NCI-H1417 treated with DMSO at 0.1 percent for 48 hours (cell line): ENCODE results near the gene KASH5.
"Not testable (repeated sequence)": the region's sequence is repeated elsewhere in the genome, so short reads cannot be mapped to it uniquely, and the experiment has no call there.

Experiments
- DNase-seq: peaks from one replicate; lab custom pipeline; 2025; lab: John Stamatoyannopoulos, UW

Gene KASH5

DNA sequence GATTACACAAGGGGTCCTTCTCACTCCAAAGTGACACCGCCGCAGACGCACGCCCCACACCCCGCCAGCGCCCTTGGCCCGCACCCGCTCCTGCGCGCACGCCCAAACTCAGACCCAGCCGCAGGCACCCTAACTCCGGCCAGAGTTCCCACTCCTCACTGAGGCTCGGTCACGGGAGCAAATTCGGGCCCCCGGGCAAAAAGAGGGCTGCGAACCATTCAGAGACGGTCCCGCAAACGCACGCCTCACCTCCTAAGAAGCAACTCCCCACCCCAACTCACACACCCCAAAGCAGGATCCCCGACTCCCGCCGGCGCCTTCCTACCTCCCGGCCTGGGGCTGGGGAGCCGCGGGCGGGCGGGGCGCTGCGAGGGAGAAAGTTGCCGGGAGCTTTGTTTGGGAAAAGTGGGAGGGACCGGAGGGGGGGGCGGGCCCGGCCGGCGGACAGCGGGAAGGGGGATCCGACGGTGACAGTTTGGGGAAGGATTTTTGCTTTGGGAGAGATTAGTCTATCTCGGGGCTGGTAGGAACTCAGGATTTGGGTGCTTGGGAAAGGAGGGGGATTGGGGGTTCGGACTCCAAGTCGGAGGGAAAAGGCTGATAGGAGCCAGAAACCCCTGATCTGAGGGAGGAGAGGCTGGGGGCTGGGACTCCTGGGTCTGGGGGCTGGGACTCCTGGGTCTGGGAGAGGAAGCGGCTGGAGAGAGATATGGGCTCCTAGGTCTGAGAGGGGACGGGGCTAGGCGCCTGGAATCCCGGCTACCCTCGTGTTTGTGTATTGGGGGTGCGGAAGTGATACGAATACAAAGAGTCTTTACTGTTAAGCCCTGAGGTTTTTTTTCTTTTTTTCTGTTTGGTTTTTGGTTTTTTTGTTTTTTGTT, 25.8 kb upstream of the KASH5 start, which contains the start of gene TEAD2:
TSS of gene TEAD2 (minus strand) at position 369 of the 881 bp plus-strand sequence. CDS start 2,341 bp downstream, outside the sequence.
- no peak for DNase-seq

DNA sequence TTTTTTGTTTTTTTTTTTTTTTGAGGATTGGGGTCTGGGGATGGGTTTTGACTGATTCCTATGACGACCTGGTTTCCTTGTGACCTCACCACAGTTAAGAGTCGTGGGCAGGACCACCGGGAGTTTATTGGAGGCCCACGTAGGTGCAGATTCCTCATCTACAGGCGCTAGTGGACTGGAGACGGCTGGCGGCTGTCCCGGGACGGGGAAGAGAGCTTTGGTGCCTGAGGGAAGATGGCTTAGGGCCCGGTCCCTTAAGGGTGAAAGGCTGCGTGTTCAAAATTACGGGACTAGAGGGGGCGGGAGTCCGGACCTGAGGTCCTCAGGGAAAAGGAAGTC, 25.2 kb upstream of the KASH5 start:
- no peak for DNase-seq

DNA sequence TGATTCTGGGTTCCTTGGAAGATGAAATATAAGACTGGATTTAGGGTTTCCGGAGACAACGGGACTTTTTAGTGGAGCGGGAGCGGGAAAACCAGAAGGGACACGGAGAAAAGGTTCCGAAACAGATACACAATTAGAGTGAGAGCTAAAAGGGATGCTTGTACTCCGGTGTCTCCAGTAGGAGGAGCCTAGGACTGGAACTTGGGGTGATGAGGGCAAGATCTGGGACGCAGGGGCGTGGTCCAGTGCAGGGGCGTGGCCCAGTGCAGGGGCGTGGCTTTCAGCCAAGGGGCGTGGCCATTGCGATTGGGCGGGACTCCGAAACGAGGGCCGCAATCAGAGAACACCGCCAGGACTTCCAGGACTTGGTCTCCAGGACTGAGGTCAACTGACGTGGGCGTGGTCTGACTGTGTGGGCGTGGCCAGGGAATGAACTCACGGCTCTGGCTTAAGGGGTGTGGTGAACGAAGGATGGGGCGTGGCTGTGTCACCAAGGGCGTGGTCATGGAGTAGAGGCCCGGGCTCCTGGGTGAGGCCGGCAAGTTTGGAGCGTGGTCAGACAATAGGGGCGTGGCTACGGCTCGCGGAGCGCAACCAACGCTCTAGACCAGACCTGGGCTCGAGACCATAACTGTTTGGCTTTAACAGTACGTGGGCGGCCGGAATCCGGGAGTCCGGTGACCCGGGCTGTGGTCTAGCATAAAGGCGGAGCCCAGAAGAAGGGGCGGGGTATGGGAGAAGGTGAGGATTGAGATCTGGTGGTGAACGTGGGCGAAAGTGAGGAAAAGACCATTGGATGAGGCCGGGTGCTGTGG, 24.6 kb upstream of the KASH5 start, which contains the start of gene DKKL1:
TSS of gene DKKL1 (plus strand) at position 610 of the 815 bp plus-strand sequence. CDS start at position 732, 122 bp downstream.
- DNase-seq: no peak

DNA sequence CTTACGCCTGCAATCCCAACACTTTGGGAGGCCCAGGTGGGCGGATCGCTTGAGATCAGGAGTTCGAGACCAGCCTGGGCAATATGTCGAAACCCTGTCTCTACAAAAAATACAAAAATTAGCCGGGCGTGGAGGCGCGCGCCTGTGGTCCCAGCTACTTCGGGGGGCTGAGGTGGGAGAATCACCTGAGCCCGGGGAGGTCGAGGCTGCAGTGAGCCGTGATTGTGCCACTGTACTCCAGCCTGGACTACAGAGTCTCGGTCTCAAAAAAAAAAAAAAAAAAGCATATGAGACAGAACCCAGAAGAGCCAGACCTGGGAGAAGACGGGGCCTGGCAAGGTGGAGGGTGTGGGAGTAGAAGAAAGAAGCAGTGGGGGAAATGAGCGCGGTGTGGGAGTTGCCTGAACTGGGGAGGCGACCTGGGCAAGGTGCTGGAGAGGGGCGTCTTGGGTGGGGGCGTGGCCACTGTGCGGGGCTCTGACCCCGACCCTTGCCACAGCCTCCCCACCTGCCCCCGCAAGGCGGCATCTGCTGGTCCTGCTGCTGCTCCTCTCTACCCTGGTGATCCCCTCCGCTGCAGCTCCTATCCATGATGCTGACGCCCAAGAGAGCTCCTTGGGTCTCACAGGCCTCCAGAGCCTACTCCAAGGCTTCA, 23.8 kb upstream of the KASH5 start:
- no peak for DNase-seq

DNA sequence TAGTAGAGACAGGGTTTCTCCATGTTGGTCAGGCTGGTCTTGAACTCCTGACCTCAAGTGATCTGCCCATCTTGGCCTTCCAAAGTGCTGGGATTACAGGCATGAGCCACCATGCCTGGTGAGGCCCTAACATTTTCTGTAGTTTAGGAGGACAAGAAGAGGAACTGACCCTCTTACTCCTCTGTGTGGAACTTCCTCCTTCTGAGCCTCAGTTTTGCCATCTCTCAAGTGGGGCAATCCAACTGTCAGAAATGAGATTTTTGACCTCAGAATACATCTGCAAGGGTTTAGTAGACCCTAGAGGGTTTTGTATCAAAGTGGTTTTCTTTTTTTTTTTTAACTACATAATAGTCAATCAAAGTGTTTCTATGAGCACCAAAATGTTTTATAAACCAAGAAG, 21.9 kb upstream of the KASH5 start:
- no peak for DNase-seq

DNA sequence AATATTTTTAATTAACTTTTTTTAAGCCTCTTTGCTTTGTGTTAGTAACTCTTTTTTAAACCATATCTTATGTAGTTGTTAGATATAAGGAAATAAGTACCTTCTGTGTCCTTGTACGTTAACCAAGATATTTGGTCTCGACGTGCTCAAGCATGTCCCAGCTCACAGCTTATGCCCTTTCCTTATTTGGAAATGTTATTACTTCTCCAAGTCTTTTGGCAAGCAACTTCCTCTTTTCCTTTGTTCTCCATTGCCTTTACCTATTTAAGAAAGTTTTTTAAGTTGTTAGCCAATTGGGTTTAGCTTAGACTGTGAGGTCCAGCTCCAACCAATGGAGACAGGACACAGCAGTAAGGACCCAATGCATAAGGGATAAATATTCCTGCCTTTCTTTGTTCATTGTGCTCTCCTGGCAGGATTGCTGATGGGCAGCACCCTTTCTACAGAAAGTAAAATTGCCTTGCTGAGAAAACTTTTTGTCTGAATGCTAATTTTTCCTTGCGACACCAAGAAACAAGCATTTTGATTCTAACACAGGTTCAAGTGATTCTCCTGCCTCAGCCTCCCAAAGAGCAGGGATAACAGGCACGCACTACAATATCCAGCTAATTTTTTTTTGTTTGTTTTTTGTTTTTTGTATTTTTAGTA, 19.2 kb upstream of the KASH5 start:
- DNase-seq: no peak

DNA sequence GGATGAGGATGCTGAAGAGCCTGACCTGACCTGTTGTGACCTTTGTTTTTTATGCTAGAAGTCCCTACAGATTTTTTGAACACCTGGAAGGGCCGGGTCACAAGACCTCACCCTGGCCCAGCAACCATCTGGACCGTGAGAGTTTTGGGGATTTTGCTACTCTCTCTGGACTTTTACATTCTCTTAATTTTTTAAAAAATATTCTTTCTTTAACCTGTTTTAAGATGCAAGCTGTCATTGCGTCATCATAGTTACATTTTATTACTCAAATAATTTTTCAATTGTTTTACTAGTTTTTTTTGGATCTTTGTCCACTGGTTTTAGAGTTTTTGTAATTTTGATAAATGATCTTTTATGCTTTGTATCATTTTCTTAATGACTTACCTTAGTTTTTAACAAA, 16.9 kb upstream of the KASH5 start:
- no peak for DNase-seq

DNA sequence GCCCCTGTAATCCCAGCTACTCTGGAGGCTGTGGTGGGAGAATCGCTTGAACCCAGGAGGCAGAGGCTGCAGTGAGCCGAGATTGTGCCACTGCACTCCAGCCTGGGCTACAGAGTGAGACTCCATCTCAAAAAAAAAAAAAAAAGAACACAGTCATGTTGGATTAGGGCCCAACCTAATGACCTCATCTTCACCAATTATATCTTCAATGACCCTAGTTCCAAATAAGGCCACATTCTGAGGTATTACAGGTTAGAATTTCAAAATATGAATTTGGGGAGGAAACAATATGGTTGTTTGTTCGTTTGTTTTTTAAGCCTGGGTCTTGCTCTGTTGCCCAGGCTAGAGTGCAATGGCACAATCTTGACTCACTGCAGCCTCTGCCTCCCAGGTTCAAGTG, 14.9 kb upstream of the KASH5 start:
- DNase-seq: not testable (repeated sequence)

DNA sequence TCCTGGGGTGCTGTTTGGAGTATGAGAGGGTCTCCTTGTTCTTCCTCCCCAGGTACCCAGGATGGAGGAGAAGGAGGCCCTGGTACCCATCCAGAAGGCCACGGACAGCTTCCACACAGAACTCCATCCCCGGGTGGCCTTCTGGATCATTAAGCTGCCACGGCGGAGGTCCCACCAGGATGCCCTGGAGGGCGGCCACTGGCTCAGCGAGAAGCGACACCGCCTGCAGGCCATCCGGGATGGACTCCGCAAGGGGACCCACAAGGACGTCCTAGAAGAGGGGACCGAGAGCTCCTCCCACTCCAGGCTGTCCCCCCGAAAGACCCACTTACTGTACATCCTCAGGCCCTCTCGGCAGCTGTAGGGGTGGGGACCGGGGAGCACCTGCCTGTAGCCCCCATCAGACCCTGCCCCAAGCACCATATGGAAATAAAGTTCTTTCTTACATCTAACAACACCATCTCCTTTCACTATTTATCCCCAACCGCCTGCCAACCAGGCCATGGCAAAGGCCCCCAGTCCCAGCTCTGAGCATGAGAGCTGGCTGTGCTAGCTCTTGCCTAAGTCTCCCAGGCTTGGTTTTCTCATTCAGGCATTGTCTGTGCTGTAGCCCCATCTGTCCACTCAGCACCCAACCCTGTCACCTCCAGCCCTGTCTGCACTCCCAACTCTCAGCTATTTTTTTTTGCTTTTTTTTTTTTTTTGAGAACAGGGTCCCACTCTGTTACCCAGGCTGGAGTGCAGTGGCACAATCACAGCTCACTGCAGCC, 13.2 kb upstream of the KASH5 start:
- no peak for DNase-seq

DNA sequence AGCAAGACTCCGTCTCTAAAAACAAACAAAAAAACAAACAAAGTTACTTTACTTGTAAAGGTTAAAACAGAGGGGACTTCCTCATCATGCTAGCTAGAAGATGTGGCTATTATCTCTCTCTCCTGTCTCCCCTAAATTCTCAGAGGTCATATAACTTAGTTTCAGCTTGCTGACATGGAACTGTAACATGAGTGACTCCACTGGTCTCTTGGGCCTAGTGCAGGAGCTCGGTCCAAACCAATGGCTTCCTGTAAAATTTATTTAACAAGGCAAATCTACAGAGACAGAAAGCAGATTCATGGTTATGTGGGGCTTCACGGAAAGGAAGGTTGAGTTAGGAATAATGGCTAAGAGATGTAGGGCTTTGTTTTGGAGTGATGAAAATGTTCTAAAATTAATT, 9.5 kb upstream of the KASH5 start:
- DNase-seq: no peak

DNA sequence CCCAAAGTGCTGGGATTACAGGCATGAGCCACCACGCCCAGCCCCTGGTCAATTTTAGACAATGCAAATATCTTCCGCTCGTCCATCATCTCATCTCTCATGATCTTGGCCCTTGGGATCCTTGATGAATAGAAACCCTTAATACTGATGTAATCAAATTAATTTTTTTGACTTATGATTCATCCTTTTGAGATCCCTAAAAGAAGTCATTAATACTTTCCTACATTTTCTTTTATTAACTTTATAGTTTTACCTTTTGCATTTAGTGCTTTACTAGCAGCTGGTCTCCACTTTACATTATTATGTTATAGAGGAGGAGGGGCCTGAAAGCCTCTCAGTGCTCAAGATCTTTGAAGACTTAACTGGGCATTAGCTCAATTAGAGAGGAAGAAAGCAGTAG, 7.7 kb upstream of the KASH5 start:
- DNase-seq: no peak

DNA sequence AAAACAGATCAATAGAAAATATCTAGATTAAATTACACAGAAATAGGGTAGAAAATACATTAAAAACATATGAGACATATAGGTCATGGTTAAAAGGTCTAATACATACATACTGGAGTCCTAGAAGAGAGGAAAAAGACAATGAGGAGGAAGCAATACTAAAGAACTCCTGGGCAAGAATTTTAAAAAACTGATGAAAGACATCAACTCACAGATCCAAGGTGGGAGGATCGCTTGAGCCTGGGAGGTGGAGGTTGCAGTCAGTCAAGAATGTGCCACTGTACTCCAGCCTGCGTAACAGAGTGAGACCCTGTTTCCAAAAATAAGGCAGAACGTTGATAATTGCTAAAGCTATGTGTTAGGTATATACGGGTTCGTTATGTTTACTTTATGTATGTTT, 5.4 kb upstream of the KASH5 start:
- DNase-seq: no peak

DNA sequence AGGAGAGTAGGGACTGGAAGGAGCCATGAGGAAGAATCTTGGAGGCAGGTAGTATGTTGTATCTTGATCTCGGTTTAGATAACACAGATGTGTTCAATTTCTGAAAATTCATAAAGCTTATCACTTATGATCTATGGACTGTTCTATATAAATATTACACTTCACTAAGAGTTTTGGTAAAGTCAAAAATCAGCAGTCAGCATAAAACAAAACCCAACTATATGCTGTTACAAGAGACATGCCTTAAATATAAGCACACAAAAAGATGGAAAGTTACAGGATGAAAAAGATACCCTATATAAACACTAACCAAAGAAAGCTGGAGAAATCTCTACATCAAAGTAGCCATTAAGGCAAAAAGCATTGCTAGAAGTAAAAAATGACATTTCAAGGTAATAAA, 4.5 kb upstream of the KASH5 start:
- no peak for DNase-seq

DNA sequence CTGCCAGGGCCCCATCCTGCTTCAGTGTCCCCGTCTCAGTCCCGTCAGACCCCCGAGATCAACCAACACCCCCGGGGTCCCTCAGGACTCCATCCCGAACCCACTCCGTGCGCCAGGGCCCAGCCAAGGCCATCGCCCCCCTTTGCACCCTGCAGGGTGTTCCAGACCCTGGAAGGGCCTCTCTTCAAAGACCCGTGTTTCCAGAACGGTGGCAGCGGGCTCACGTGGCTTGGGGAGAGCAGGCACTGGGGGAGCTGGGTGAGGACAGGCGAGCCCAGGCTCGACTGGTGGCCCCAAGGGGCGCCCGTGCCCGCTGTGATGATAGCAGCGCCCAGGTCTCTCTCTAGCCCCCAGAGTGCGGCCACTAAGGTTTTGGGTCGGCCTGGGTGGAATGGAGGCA, 1.4 kb downstream of the KASH5 start:
- DNase-seq: no peak

DNA sequence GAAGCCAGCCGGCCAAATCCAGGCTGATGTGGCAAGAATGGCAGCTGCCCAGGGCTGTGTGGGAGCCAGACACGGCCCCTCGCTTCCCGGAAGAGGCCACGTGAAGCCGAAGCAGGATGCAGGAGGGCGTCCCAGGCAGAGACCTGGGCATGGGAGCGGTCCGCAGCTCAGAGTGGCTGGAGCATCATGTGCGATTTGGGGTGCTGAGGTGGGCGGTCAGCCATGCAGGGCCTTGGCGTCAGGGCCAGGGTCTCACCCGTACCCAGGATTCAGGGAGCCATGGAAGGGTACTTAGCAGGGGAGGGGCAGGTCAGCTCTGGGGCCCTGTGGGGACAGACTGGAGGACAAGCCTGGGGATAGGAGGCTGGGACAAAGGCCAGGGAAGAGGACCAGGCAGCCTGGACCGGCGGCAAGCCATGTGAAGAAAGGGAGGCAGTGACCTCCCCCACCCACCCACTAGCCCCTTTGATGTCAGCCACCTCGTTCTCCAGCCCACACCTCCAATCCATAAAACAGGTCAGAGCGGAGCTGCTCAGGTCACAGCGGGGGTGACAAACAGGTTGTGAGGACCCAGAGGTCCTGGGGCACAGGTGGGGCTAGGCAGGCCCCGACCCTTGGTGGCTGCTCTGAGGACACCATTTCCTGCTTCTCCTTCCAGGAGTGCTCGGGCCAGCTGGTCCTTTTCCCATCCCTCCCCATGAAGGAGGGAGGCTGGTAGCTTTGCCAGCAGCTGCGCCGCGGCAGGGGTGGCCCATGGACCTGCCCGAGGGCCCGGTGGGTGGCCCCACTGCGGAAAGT, 2.3 kb downstream of the KASH5 start:
- DNase-seq: no peak

DNA sequence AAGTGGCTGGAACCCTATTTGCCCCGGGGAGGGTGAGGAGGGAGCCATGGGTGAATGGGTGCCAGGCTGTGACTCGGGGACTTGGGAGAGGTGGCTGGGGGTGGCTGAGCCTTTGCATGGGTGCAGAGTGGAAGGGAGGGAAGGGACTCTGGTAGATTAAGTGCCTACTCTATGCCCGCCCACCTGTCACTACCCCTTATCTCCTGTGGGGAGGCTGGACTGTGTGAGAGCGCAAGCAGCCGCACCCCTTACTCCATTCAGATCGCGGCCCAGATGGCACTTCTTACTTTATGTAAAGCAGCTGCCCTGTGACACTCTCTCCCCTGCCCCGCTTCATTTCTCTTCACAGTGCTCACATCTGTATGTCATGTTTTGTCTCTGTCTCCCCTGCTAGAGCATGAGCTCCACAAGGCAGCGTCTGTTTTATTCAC, 2.9 kb downstream of the KASH5 start:
- no peak for DNase-seq

DNA sequence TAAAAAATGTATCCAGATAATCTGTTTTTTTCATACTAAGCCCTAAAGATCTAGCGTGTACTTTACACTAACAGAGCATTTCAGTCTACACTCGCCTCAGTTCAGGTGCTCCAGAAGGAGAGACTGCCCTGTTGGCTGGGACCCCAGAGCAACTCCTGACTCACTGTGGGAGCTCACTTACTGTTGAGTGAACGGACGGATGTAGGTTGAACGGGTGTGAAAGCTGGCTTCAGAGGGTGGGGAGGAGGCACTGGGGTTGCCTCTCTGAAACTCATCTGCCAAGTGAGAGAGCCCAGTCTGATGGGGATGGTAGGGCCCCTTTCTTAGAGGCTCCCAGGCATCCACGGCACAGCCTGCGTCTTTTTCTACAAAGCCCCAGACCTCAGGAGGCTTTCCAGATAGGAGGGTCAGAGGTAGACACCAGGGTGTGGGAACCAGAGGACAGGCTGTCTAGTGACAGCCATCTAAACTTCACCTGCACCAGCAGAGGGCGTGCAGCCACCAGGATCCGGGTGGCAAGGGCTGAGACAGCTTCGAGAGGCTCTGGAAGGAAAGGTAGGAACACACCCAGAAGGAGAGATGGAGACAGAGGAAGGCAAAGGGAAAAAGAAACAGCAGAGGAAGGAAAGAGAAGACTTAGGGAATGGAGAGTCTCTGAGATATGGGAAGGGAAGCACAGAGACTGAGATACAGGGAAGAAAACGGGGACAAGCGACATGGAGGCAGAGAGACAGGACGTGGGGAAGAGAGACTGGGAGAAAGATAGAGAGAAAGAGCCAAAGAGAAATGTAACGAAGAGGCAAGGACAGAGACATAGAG, 3.7 kb downstream of the KASH5 start:
- no peak for DNase-seq

DNA sequence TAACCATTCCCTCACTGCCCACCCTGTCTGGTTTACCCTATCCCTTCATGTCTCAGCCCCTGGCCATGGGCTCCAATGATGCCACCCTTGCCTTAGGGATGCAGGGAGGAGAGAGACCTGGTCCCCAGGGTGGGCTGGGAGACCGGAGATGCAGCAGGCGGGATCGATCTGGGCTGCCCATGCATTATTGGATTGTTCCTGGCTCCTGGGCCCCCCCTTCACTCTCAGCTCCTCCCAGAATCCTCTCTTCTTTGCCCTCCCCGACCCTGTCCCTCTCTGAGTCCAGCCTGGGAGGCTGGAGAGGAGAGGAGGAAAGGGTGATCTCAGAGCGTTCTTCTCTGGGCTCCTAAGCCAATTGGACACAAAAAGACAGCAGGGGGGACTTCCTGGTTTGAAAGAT, 5.8 kb downstream of the KASH5 start:
- DNase-seq: no peak

DNA sequence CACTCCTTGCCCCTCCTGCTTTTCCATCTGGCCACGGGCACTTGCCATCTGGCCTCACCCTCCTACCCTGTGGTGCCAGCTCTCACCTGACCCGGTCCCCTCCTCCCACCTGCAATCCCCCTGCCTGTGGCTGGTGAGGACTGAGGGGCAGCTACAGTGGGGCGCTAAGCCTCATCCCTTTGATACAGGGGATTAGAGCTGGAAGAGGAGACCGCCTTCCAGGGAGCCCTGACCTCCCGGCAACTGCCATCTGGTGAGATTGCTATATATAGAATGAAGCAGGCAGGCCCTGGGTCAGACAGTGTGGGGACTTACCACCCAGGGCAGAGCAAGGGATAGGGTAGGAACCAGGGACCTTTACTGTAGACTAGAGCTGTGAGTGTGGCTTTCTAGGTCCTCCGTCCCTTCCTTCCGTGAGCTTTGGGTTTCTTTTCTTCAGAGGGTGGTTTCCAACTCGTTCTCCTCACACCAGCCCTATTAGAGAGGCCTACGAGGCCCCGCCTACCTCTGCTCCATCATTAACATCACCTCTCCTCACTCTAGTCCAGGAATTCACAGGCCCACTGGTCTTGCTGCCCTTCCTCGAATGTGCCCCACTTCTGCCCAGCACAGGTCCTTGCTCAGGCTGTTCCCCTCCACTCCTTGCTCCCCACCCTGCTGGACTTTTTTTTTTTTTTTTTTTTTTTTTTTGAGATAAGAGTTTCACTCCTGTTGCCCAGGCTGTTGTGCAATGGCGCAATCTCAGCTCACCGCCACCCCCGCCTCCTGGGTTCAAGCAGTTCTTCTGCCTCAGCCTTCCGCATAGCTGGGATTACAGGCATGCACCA, 7.7 kb downstream of the KASH5 start:
- no peak for DNase-seq
